ENCODE data around the gene RCAN2.

RCAN2 gene

GRCh38 chr6:46246081-46246480 lies 245.2 kb downstream of the RCAN2 start:
- DNase-seq: no peak

GRCh38 chr6:46244670-46245069 lies 246.6 kb downstream of the RCAN2 start:
- no peak for DNase-seq

- no peak for DNase-seq
Measured at GRCh38 chr6:46243754-46244153, 247.5 kb downstream of the RCAN2 start.

- no peak for DNase-seq
Measured at GRCh38 chr6:46242921-46243320, 248.3 kb downstream of the RCAN2 start.

GRCh38 chr6:46240866-46241565 lies 250.2 kb downstream of the RCAN2 start:
- DNase-seq: no peak

GRCh38 chr6:46236752-46237151 lies 254.5 kb downstream of the RCAN2 start:
- DNase-seq: no peak

- no peak for DNase-seq
Measured at GRCh38 chr6:46235242-46235641, 256.0 kb downstream of the RCAN2 start.

- no peak for DNase-seq
Measured at GRCh38 chr6:46234700-46235099, 256.5 kb downstream of the RCAN2 start.

GRCh38 chr6:46234156-46234556 lies 257.1 kb downstream of the RCAN2 start:
- no peak for DNase-seq

GRCh38 chr6:46233129-46233528 lies 258.1 kb downstream of the RCAN2 start:
- no peak for DNase-seq

GRCh38 chr6:46222286-46222685 lies 269.0 kb downstream of the RCAN2 start:
- DNase-seq: no peak

- peak; percentile 36 to 44 for DNase-seq
Measured at GRCh38 chr6:46221222-46221793, 269.9 kb downstream of the RCAN2 start.

- DNase-seq: no peak
Measured at GRCh38 chr6:46220352-46221221, 270.7 kb downstream of the RCAN2 start.

GRCh38 chr6:46219661-46220060 lies 271.6 kb downstream of the RCAN2 start:
- DNase-seq: no peak

- DNase-seq: no peak
Measured at GRCh38 chr6:46218457-46218856, 272.8 kb downstream of the RCAN2 start.

- DNase-seq: no peak
Measured at GRCh38 chr6:46217671-46218131, 273.5 kb downstream of the RCAN2 start.

GRCh38 chr6:46216879-46217278 lies 274.4 kb downstream of the RCAN2 start:
- DNase-seq: no peak

- no peak for DNase-seq
Measured at GRCh38 chr6:46215777-46216176, 275.5 kb downstream of the RCAN2 start.

GRCh38 chr6:46215213-46215612 lies 276.0 kb downstream of the RCAN2 start:
- DNase-seq: no peak

GRCh38 chr6:46211917-46212316 lies 279.3 kb downstream of the RCAN2 start:
- DNase-seq: no peak

GRCh38 chr6:46210294-46210693 lies 281.0 kb downstream of the RCAN2 start:
- DNase-seq: no peak

GRCh38 chr6:46208303-46208702 lies 282.9 kb downstream of the RCAN2 start:
- no peak for DNase-seq

GRCh38 chr6:46207174-46207573 lies 284.1 kb downstream of the RCAN2 start:
- DNase-seq: no peak

Measured in AML-193 (cell line).